ENCODE results near the gene INKA1. TPM values are rescaled to one million over a fixed set of nuclear protein-coding genes. Genes with fewer than 3 reads are reported as not detected.
A peak's percentile ranks its signal among the peaks of the same experiment; 100 is the strongest.
"Not testable (repeated sequence)": the region's sequence is repeated elsewhere in the genome, so short reads cannot be mapped to it uniquely, and the experiment has no call there.

INKA1 gene
- total and polyA plus RNA-seq, 7 experiments from 2014 or later, result 0.65 to 2.2 (median 1.6) TPM

- H3K4me1 ChIP-seq (ENCODE audit: control insufficient read depth in 2 of 2, insufficient read depth in 2 of 2, low read length in 2 of 2), result peaks cover 16 to 18% of the 10 kb centered on the region in 2 donors
- H3K36me3 ChIP-seq (ENCODE audit: control insufficient read depth in 2 of 3, insufficient read depth in 3 of 3, low read length in 3 of 3), result peaks cover 0 to 46% (median 8%) of the 10 kb centered on the region in 3 experiments
- ChIA-PET CTCF (interaction anchor here (2.0 to 3.3 kb wide), 2 partner anchors 9 to 26 kb away, joined by 15 to 31 read pairs; partner anchors contain the start of gene INKA1), POLR2A (interaction anchor here (0.9 to 6.6 kb wide), 4 partner anchors 8 to 44 kb away, joined by 3 to 87 read pairs (median 5); partner anchors contain the start of genes INKA1 and TRAIP)
- no peak for DNase-seq
- H3K36me3 Mint-ChIP-seq, result peaks cover 0 to 27% (median 5%) of the 10 kb centered on the region in 5 donors
- H3K4me3 Mint-ChIP-seq, result peak overlapping the region; percentile 93 to 99 (median 97)
- ATAC-seq, result no peak
- H3K27ac ChIP-seq (ENCODE audit: low read depth, low read length), result peak overlapping the region; percentile 86
- peak overlapping the region; percentile 95 to 100 (median 98) for H3K27ac Mint-ChIP-seq
- peaks cover 0 to 1% (median 0%) of the 10 kb centered on the region in 11 donors for H3K9me3 Mint-ChIP-seq
- H3K27me3 Mint-ChIP-seq, result no peaks in the 10 kb centered on the region
- H3K4me3 ChIP-seq (ENCODE audit: low read length), result peak overlapping the region; percentile 90
- peaks cover 26 to 52% (median 49%) of the 10 kb centered on the region in 7 donors for H3K4me1 Mint-ChIP-seq
- H3K9me3 ChIP-seq (ENCODE audit: control insufficient read depth in 2 of 3, low read length in 3 of 3), result no peaks in the 10 kb centered on the region
- no peaks in the 10 kb centered on the region for H3K27me3 ChIP-seq (ENCODE audit: control insufficient read depth in 2 of 2, insufficient read depth in 2 of 2, low read length in 2 of 2)
- intact Hi-C loops (cut with micrococcal nuclease), result loop anchor here (1.0 kb wide), 1 partner anchor 10 kb away; the partner anchor contains the start of gene INKA1 (in 2 of the 2)
Observed at GRCh38 chr3:49812916-49813496, 9.9 kb downstream of the INKA1 start.

- ChIA-PET CTCF (interaction anchor here (0.6 to 3.3 kb wide), 3 partner anchors 10 to 76 kb away, joined by 3 to 31 read pairs (median 15); partner anchors contain the start of gene INKA1), POLR2A (interaction anchor here (0.9 to 6.6 kb wide), 4 partner anchors 9 to 43 kb away, joined by 3 to 87 read pairs (median 5); partner anchors contain the start of genes INKA1 and TRAIP)
- intact Hi-C loops (cut with micrococcal nuclease), result loop anchor here (1.0 kb wide), 1 partner anchor 10 kb away; the partner anchor contains the start of gene INKA1 (in 2 of the 2)
- ATAC-seq (peak; percentile 91), DNase-seq (peak in 8 of 9 donors; percentile 26 to 54 (median 48))
- Mint-ChIP-seq H3K4me3 (peak within 1 kb of the TSS; percentile 93 to 99 (median 97)), H3K36me3 (peaks cover 0 to 24% (median 5%) of the 10 kb centered on the region in 5 donors), H3K4me1 (peaks cover 20 to 45% (median 43%) of the 10 kb centered on the region in 7 donors), H3K27ac (peak within 1 kb of the TSS; percentile 95 to 100 (median 98)), H3K9me3 (peaks cover 0 to 1% (median 0%) of the 10 kb centered on the region in 11 donors), H3K27me3 (no peaks in the 10 kb centered on the region)
- peaks cover 0 to 41% (median 8%) of the 10 kb centered on the region in 3 experiments for H3K36me3 ChIP-seq (ENCODE audit: control insufficient read depth in 2 of 3, insufficient read depth in 3 of 3, low read length in 3 of 3)
- H3K4me1 ChIP-seq (ENCODE audit: control insufficient read depth in 2 of 2, insufficient read depth in 2 of 2, low read length in 2 of 2), result peaks cover 12 to 18% of the 10 kb centered on the region in 2 donors
- H3K9me3 ChIP-seq (ENCODE audit: control insufficient read depth in 2 of 3, low read length in 3 of 3), result no peaks in the 10 kb centered on the region
- peak within 1 kb of the TSS; percentile 86 for H3K27ac ChIP-seq (ENCODE audit: low read depth, low read length)
- peak within 1 kb of the TSS; percentile 90 for H3K4me3 ChIP-seq (ENCODE audit: low read length)
- no peaks in the 10 kb centered on the region for H3K27me3 ChIP-seq (ENCODE audit: control insufficient read depth in 2 of 2, insufficient read depth in 2 of 2, low read length in 2 of 2)
Observed at GRCh38 chr3:49813497-49814174, 10.6 kb downstream of the INKA1 start, which contains the start of gene UBA7. TSS of gene UBA7 (minus strand) at chr3:49813953. CDS start at chr3:49813787, 166 bp downstream.

- CTCF ChIA-PET, result interaction anchor here (0.9 kb wide), 1 partner anchor 120 kb away, joined by 3 read pairs; no protein-coding TSS in a partner anchor
- H3K4me1 Mint-ChIP-seq; H3K4me1 ChIP-seq (ENCODE audit: control insufficient read depth in 2 of 2, insufficient read depth in 2 of 2, low read length in 2 of 2); DNase-seq; ATAC-seq; H3K27me3 Mint-ChIP-seq; H3K27ac Mint-ChIP-seq; H3K9me3 Mint-ChIP-seq; POLR2A ChIA-PET; H3K27me3 ChIP-seq (ENCODE audit: control insufficient read depth in 2 of 2, insufficient read depth in 2 of 2, low read length in 2 of 2); H3K27ac ChIP-seq (ENCODE audit: low read depth, low read length); H3K9me3 ChIP-seq (ENCODE audit: control insufficient read depth in 2 of 3, low read length in 3 of 3); H3K36me3 ChIP-seq (ENCODE audit: control insufficient read depth in 2 of 3, insufficient read depth in 3 of 3, low read length in 3 of 3); H3K4me3 ChIP-seq (ENCODE audit: low read length); H3K36me3 Mint-ChIP-seq; intact Hi-C loops (cut with micrococcal nuclease); H3K4me3 Mint-ChIP-seq: not testable (repeated sequence)
Observed at GRCh38 chr3:49823131-49823530, 20.1 kb downstream of the INKA1 start.

- H3K27me3 ChIP-seq (ENCODE audit: control insufficient read depth in 2 of 2, insufficient read depth in 2 of 2, low read length in 2 of 2), result no peaks in the 10 kb centered on the region
- ATAC-seq (no peak), DNase-seq (no peak)
- no peaks in the 10 kb centered on the region for H3K9me3 ChIP-seq (ENCODE audit: control insufficient read depth in 2 of 3, low read length in 3 of 3)
- no peak overlapping the region for H3K4me3 ChIP-seq (ENCODE audit: low read length)
- Mint-ChIP-seq H3K36me3 (no peaks in the 10 kb centered on the region), H3K4me3 (no peak overlapping the region), H3K27me3 (no peaks in the 10 kb centered on the region), H3K4me1 (no peaks in the 10 kb centered on the region), H3K27ac (no peak overlapping the region), H3K9me3 (no peaks in the 10 kb centered on the region)
- intact Hi-C loops (cut with micrococcal nuclease), result no loop called here
- no peak overlapping the region for H3K27ac ChIP-seq (ENCODE audit: low read depth, low read length)
- H3K36me3 ChIP-seq (ENCODE audit: control insufficient read depth in 2 of 3, insufficient read depth in 3 of 3, low read length in 3 of 3), result no peaks in the 10 kb centered on the region
- H3K4me1 ChIP-seq (ENCODE audit: control insufficient read depth in 2 of 2, insufficient read depth in 2 of 2, low read length in 2 of 2), result no peaks in the 10 kb centered on the region
- CTCF ChIA-PET, result no interaction called here
- POLR2A ChIA-PET, result interaction anchor here (1.1 kb wide), 1 partner anchor 12 kb away, joined by 3 read pairs; no protein-coding TSS in a partner anchor
Observed at GRCh38 chr3:49826016-49826415, 23.0 kb downstream of the INKA1 start.

GRCh38 chr3:49831341-49831740 is 28.3 kb downstream of the INKA1 start:
- H3K27me3 ChIP-seq (ENCODE audit: control insufficient read depth in 2 of 2, insufficient read depth in 2 of 2, low read length in 2 of 2), result no peaks in the 10 kb centered on the region
- no peaks in the 10 kb centered on the region for H3K27me3 Mint-ChIP-seq
- no peak overlapping the region for H3K4me3 ChIP-seq (ENCODE audit: low read length)
- intact Hi-C loops (cut with micrococcal nuclease), result no loop called here
- H3K4me1 ChIP-seq (ENCODE audit: control insufficient read depth in 2 of 2, insufficient read depth in 2 of 2, low read length in 2 of 2), result no peaks in the 10 kb centered on the region
- no peak for DNase-seq
- peaks cover 0 to 8% (median 3%) of the 10 kb centered on the region in 5 donors for H3K36me3 Mint-ChIP-seq
- H3K27ac Mint-ChIP-seq, result no peak overlapping the region
- ChIA-PET CTCF (no interaction called here), POLR2A (no interaction called here)
- no peaks in the 10 kb centered on the region for H3K9me3 ChIP-seq (ENCODE audit: control insufficient read depth in 2 of 3, low read length in 3 of 3)
- H3K36me3 ChIP-seq (ENCODE audit: control insufficient read depth in 2 of 3, insufficient read depth in 3 of 3, low read length in 3 of 3), result no peaks in the 10 kb centered on the region
- no peaks in the 10 kb centered on the region for H3K9me3 Mint-ChIP-seq
- H3K27ac ChIP-seq (ENCODE audit: low read depth, low read length), result no peak overlapping the region
- H3K4me1 Mint-ChIP-seq, result no peaks in the 10 kb centered on the region
- no peak overlapping the region for H3K4me3 Mint-ChIP-seq
- ATAC-seq, result no peak

GRCh38 chr3:49839193-49839809 is 36.2 kb downstream of the INKA1 start:
- POLR2A ChIA-PET, result interaction anchor here (1.1 to 7.3 kb wide), 4 partner anchors 25 to 300 kb away, joined by 5 to 59 read pairs (median 8); partner anchors contain the start of genes CDHR4, INKA1 and UBA7
- Mint-ChIP-seq H3K27ac (peak overlapping the region in 1 of 9 donors; percentile 3), H3K27me3 (no peaks in the 10 kb centered on the region), H3K4me1 (peaks cover 0 to 9% (median 0%) of the 10 kb centered on the region in 7 donors), H3K36me3 (peaks cover 0 to 4% (median 4%) of the 10 kb centered on the region in 5 donors), H3K4me3 (no peak overlapping the region), H3K9me3 (no peaks in the 10 kb centered on the region)
- no peaks in the 10 kb centered on the region for H3K9me3 ChIP-seq (ENCODE audit: control insufficient read depth in 2 of 3, low read length in 3 of 3)
- intact Hi-C loops (cut with micrococcal nuclease), result loop anchor here (1.0 to 5.0 kb wide), 7 partner anchors 37 to 300 kb away; partner anchors contain the start of genes AMIGO3 (in 1 of the 2), APEH (in 1 of the 2) and IP6K1 (in 1 of the 2)
- peak; percentile 97 for ATAC-seq
- no peaks in the 10 kb centered on the region for H3K4me1 ChIP-seq (ENCODE audit: control insufficient read depth in 2 of 2, insufficient read depth in 2 of 2, low read length in 2 of 2)
- peak; percentile 64 to 84 (median 75) for DNase-seq
- CTCF ChIA-PET, result interaction anchor here (0.6 to 8.7 kb wide), 27 partner anchors 11 to 1807 kb away, joined by 3 to 181 read pairs (median 4); partner anchors contain the start of genes CDHR4, INKA1 and UBA7
- no peaks in the 10 kb centered on the region for H3K27me3 ChIP-seq (ENCODE audit: control insufficient read depth in 2 of 2, insufficient read depth in 2 of 2, low read length in 2 of 2)
- no peaks in the 10 kb centered on the region for H3K36me3 ChIP-seq (ENCODE audit: control insufficient read depth in 2 of 3, insufficient read depth in 3 of 3, low read length in 3 of 3)
- H3K4me3 ChIP-seq (ENCODE audit: low read length), result no peak overlapping the region
- no peak overlapping the region for H3K27ac ChIP-seq (ENCODE audit: low read depth, low read length)
